HepG2 (cell line): ENCODE results near the gene SLC25A17. TPM values are rescaled to one million over a fixed set of nuclear protein-coding genes. Genes with fewer than 3 reads are reported as not detected.

Source experiments
- ATAC-seq: fragments of 200-7000 bp; cut with Tn5 transposase; 3 replicates; pipeline ENCODE4 v1.9.1; 2020; ENCODE audit warnings: mild to moderate bottlenecking, moderate library complexity
- BruUV-seq: library from RNA; stranded (reverse); fragments of 400-500 nt; replicated peaks from 2 replicates; lab custom pipeline; 2021; lab: Mats Ljungman, UMichigan
- CTCF ChIA-PET: fragments of 300-600 bp; formaldehyde crosslinking; extraction: SDS; loops from one replicate; lab custom pipeline; 2021; ENCODE audit warnings: low total read pairs, inconsistent platforms, low intra/inter-chr PET ratio; lab: Yijun Ruan, JAX
- POLR2A ChIA-PET: fragments of 350-600 bp; sonication (Branson Sonifier 250); formaldehyde crosslinking; loops from one replicate; lab custom pipeline; 2020; ENCODE audit warnings: antibody characterized with exemption, inconsistent platforms; lab: Yijun Ruan, JAX
- DNase-seq: peaks from one replicate; pipeline ENCODE4 v3.0.0-alpha.2; 2015; ENCODE audit warnings: low spot score
- FAIRE-seq: peaks from 3 replicates; lab custom pipeline; 2011; peaks lifted over from hg19 to GRCh38; lab: Jason Lieb, UNC
- H2AFZ ChIP-seq: one replicate; pipeline ENCODE4 v1.6.1; 2011; ENCODE audit warnings: low read length, inconsistent platforms
- H3K27ac ChIP-seq: fragments of 300-600 bp; 3 replicates; pipeline ENCODE4 v1.8.0; 2011; ENCODE audit warnings: mixed run types, mild to moderate bottlenecking, mixed read lengths, low read length, inconsistent platforms; ENCODE audit not compliant: insufficient read depth; ENCODE audit errors: extremely low read length
- H3K27me3 ChIP-seq, 2 experiments: fragments of 200-600 bp in 1 of 2; 2 replicates in 1 of 2; 3 replicates in 1 of 2; pipeline versions ENCODE4 v1.6.0 to v1.8.0; 2011; ENCODE audit warnings: low read length in 2 of 2, mild to moderate bottlenecking in 2 of 2, moderate library complexity in 2 of 2, inconsistent platforms in 1 of 2; ENCODE audit not compliant: insufficient read depth in 2 of 2, control insufficient read depth in 1 of 2
- H3K36me3 ChIP-seq, 2 experiments: fragments of 200-600 bp in 1 of 2; replicated peaks in 1 of 2; 2 replicates in 1 of 2; 3 replicates in 1 of 2; pipeline versions ENCODE4 v1.5.1 to v1.8.0; 2011; ENCODE audit warnings: low read length in 2 of 2, inconsistent platforms in 1 of 2; ENCODE audit not compliant: insufficient read depth in 2 of 2, control insufficient read depth in 1 of 2
- H3K4me1 ChIP-seq: 2 replicates; pipeline ENCODE4 v1.5.1; 2012; ENCODE audit warnings: low read length, inconsistent platforms; ENCODE audit not compliant: insufficient read depth
- H3K4me2 ChIP-seq: 2 replicates; pipeline ENCODE4 v1.6.0; 2011; ENCODE audit warnings: low read depth, low read length, inconsistent platforms
- H3K4me3 ChIP-seq, 3 experiments: fragments of 200-600 bp in 1 of 3; sonication (generic), shearing (Covaris generic) in 1 of 3; replicated peaks in 1 of 3; 2 replicates each; pipeline ENCODE4 v1.5.1; 2011 to 2016; ENCODE audit warnings: low read length in 3 of 3, inconsistent platforms in 2 of 3, low read depth in 2 of 3, mild to moderate bottlenecking in 2 of 3, control low read depth in 1 of 3, mixed read lengths in 1 of 3; ENCODE audit not compliant: insufficient read depth in 1 of 3
- H3K79me2 ChIP-seq: one replicate; pipeline ENCODE4 v1.6.1; 2011; ENCODE audit warnings: low read length, inconsistent platforms; ENCODE audit not compliant: insufficient read depth
- H3K9ac ChIP-seq: 2 replicates; pipeline ENCODE4 v1.6.0; 2011; ENCODE audit warnings: mild to moderate bottlenecking, low read depth, low read length, inconsistent platforms; ENCODE audit not compliant: insufficient read depth
- H3K9me3 ChIP-seq: 2 replicates; pipeline ENCODE4 v1.5.1; 2012; ENCODE audit warnings: mild to moderate bottlenecking, low read length
- H4K20me1 ChIP-seq: 2 replicates; pipeline ENCODE4 v1.6.0; 2011; ENCODE audit warnings: inconsistent platforms, mild to moderate bottlenecking, low read length, moderate library complexity; ENCODE audit not compliant: insufficient read depth
- CAMTA2 ChIP-seq: sonication (generic); formaldehyde crosslinking; IDR thresholded peaks from 2 replicates; pipeline ENCODE4 v1.4.0; 2020; ENCODE audit warnings: mild to moderate bottlenecking, missing genetic modification reagents, borderline replicate concordance
- ETV6 ChIP-seq: sonication (generic); formaldehyde crosslinking; conservative IDR thresholded peaks from 2 replicates; pipeline ENCODE4 v1.4.0; 2020; ENCODE audit warnings: missing genetic modification reagents
- KAT7 ChIP-seq: IDR thresholded peaks from 2 replicates; pipeline ENCODE4 v1.6.1; 2018; ENCODE audit warnings: borderline replicate concordance, missing compliant biosample characterization
- NFKBIZ ChIP-seq: IDR thresholded peaks from 2 replicates; pipeline ENCODE4 v1.6.1; 2018; ENCODE audit warnings: missing genetic modification reagents, missing compliant biosample characterization
- PBX2 ChIP-seq: IDR thresholded peaks from 2 replicates; pipeline ENCODE4 v1.6.1; 2016; ENCODE audit warnings: control low read depth
- PHB2 ChIP-seq: fragments of 450-650 bp; IDR thresholded peaks from 2 replicates; pipeline ENCODE4 v1.6.1; 2018; ENCODE audit not compliant: partially characterized antibody
- POLR2AphosphoS5 ChIP-seq: IDR thresholded peaks from 2 replicates; pipeline ENCODE4 v1.6.1; 2012; ENCODE audit warnings: low read depth, low read length
- RFXANK ChIP-seq: IDR thresholded peaks from 2 replicates; pipeline ENCODE4 v1.6.1; 2016
- SIN3A ChIP-seq: IDR thresholded peaks from 2 replicates; pipeline ENCODE4 v1.6.1; 2011; ENCODE audit warnings: low read depth, mild to moderate bottlenecking, control low read depth, low read length, borderline replicate concordance
- ZBTB7A ChIP-seq: sonication (generic); formaldehyde crosslinking; IDR thresholded peaks from 2 replicates; pipeline ENCODE4 v1.8.0; 2022; ENCODE audit warnings: mild to moderate bottlenecking, missing genetic modification reagents
- ZNF138 ChIP-seq: sonication (generic); formaldehyde crosslinking; IDR thresholded peaks from 2 replicates; pipeline ENCODE4 v1.5.0; 2020; ENCODE audit warnings: mild to moderate bottlenecking, low read depth, missing genetic modification reagents
- ZNF253 ChIP-seq: sonication (generic); formaldehyde crosslinking; IDR thresholded peaks from 2 replicates; pipeline ENCODE4 v1.8.0; 2022; ENCODE audit warnings: mild to moderate bottlenecking, missing genetic modification reagents, borderline replicate concordance
- ZNF333 ChIP-seq: sonication (generic); formaldehyde crosslinking; IDR thresholded peaks from 2 replicates; pipeline ENCODE4 v1.4.0; 2020; ENCODE audit warnings: mild to moderate bottlenecking, missing genetic modification reagents, borderline replicate concordance
- ZNF720 ChIP-seq: sonication (generic); formaldehyde crosslinking; IDR thresholded peaks from 2 replicates; pipeline ENCODE4 v1.4.0; 2020; ENCODE audit warnings: missing genetic modification reagents
- WGBS: methylation state at CpG from one replicate; pipeline ENCODE4 v1.1.6; 2017; ENCODE audit warnings: low lambda C conversion rate; 5-methylcytosine and 5-hydroxymethylcytosine counted together
- in situ Hi-C: cut with HindIII; loops from 2 replicates; pipeline ENCODE4 v1.10.0; 2017; ENCODE audit warnings: low pct_unique_long_range_greater_than_20kb; ENCODE audit not compliant: extremely low pct_ligation_motif_present
- intact Hi-C: fragments of 100-400 bp; cut with micrococcal nuclease; formaldehyde crosslinking; loops from one replicate; pipeline ENCODE4 v1.10.0; 2022; ENCODE audit not compliant: unreplicated experiment
- polyA plus RNA-seq, 8 experiments: library from polyadenylated mRNA; depleted of rRNA in 3 of 8; stranded (reverse) in 7 of 8; unstranded in 1 of 8; fragments of >200 nt; fragmentation: Illumina TruSeq in 4 of 8; extraction: Trizol in 4 of 8; gene quantifications; 2 replicates each; pipeline versions ENCODE4 v1.2.1 to v1.2.3, GENCODE V29; 2011 to 2016; ENCODE audit warnings: low read depth in 4 of 8, missing spikeins in 1 of 8, mixed read lengths in 1 of 8; ENCODE audit not compliant: insufficient read depth in 1 of 8
- total RNA-seq, 5 experiments: library from RNA; depleted of rRNA; stranded (reverse); fragments of >200 nt; fragmentation: Illumina TruSeq; extraction: Trizol; gene quantifications; 2 replicates each; pipeline ENCODE4 v1.2.3, GENCODE V29; 2016; ENCODE audit warnings: low read depth in 1 of 5
- TF ChIP-seq, protein P1 (sequence below): IDR thresholded peaks from 2 replicates; pipeline ENCODE4 v1.6.1; 2018; ENCODE audit warnings: missing genetic modification reagents

Gene SLC25A17
- total and polyA plus RNA-seq, 2 of the 13 experiments (the other 11 are each of a cell fraction or from before 2014, with no cell fraction given), result 15.7 to 27.9 TPM

DNA sequence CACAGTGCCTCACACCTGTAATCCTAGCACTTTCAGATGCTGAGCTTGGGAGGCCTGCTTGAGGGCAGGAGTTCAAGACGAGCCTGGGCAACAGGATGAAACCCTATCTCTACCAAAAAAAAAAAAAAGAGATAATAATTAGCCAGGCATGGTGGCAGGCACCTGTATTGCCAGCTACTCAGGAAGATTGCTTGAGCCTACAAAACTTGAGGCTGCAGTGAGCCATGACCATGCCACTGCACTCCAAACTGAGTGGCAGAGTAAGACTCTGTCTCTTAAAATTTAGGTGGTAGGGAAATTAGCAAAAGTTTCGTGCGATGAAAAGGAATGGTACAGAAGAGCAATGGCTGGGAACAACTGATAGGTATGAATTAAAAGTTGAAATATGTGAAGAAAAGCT, 19.3 kb upstream of the SLC25A17 start:
- ChIA-PET CTCF (no interaction called here), POLR2A (no interaction called here)
- Histone ChIP-seq H2AFZ (no peak overlapping the region), H3K4me2 (no peak overlapping the region), H3K9ac (no peak overlapping the region), H3K27me3 (no peaks in the 10 kb centered on the region), H3K4me3 (no peak overlapping the region), H3K9me3 (no peaks in the 10 kb centered on the region), H3K79me2 (peaks cover 13% of the 10 kb centered on the region), H3K27ac (no peak overlapping the region), H4K20me1 (no peaks in the 10 kb centered on the region), H3K36me3 (peaks cover 8 to 83% of the 10 kb centered on the region in 2 experiments), H3K4me1 (peaks cover 8% of the 10 kb centered on the region)
- 98% methylated on average over 3 of the region's 3 CpGs for WGBS
- FAIRE-seq, result no peak
- BruUV-seq, result no TSS peak
- intact Hi-C loops (no loop called here), in situ Hi-C loops (no loop called here)
- TF ChIP-seq SIN3A (no peak), PHB2 (no peak), POLR2AphosphoS5 (no peak), ETV6 (no peak), KAT7 (CRISPR knock-in tag) (no peak), ZNF138 (CRISPR knock-in tag) (no peak), ZNF720 (CRISPR knock-in tag) (no peak), CAMTA2 (CRISPR knock-in tag) (no peak), ZNF253 (no peak), NFKBIZ (CRISPR knock-in tag) (no peak), PBX2 (CRISPR knock-in tag) (no peak), ZNF333 (no peak), ZBTB7A (no peak), RFXANK (CRISPR knock-in tag) (no peak)
- TF ChIP-seq, protein P1, sequence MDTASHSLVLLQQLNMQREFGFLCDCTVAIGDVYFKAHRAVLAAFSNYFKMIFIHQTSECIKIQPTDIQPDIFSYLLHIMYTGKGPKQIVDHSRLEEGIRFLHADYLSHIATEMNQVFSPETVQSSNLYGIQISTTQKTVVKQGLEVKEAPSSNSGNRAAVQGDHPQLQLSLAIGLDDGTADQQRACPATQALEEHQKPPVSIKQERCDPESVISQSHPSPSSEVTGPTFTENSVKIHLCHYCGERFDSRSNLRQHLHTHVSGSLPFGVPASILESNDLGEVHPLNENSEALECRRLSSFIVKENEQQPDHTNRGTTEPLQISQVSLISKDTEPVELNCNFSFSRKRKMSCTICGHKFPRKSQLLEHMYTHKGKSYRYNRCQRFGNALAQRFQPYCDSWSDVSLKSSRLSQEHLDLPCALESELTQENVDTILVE, result no peak
- ATAC-seq, result no peak
- no peak for DNase-seq
